ENCODE measurements around the gene RRP12. TPM values are rescaled to one million over a fixed set of nuclear protein-coding genes. Genes with fewer than 3 reads are reported as not detected.

The RRP12 gene
- polyA plus RNA-seq, 1 of the 3 experiments (the other 2 are of a cell fraction): 46.4 TPM

DNA sequence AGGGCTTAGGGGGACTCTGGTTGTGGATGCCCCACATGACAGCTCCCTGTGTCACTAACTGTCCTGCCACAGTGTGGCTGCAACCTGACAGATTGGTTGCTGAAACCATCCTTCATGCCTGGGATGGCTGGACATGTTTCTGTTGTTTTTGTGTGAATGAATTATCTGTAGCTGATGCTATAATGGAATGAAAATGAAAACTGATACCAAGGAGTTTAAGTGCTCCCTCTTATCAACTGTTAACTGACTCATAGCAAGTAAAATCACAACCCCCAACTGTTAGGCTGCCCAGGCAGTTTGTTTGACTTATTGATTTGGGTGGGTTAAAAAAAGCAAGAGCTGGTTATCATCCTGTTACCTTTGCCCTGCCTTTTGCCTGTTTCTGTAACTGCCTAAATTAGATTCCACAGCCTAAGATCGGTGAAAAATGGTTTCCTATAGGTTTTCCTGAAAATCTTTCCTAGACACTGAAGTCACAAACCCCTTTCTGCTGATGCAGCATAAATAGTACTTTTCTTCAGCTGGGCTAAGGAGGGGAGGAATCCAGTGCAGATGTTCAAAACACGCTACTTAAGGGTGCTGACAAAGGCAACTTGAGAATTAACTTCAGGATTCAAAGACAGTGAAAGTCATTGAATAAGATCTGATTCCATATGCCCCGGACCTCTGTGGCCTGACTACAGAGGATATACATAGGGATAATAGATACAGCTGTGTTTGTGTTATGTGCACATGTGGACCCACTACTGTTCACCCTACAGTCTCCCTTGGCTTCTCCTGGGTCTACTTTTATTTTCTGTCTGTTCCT is 72.3 kb downstream of the RRP12 start:
- no peaks in the 10 kb centered on the region for H3K27me3 ChIP-seq (ENCODE audit: insufficient read depth)
- H3K9me3 ChIP-seq: no peaks in the 10 kb centered on the region
- DNase-seq: no peak
- POLR2A ChIA-PET: no interaction called here
- no peak for TF ChIP-seq MXI1 (IDR thresholded peaks at IDR 0.05; ENCODE audit: low read depth, low read length)
- peak; percentile 5; the same call in 1 of the 2 replicates for TF ChIP-seq FOSL2 (IDR thresholded peaks at IDR 0.05; ENCODE audit: borderline replicate concordance, low read depth)
- H3K79me2 ChIP-seq (ENCODE audit: insufficient read depth): no peaks in the 10 kb centered on the region; the same call in 1 of the 2 replicates
- no peaks in the 10 kb centered on the region for H3K9me2 ChIP-seq
- CTCF ChIA-PET: interaction anchor here (1.0 to 1.5 kb wide), 3 partner anchors 9 to 72 kb away, joined by 4 to 6 read pairs (median 5); partner anchors contain the start of gene RRP12
- H4K20me1 ChIP-seq (ENCODE audit: insufficient read depth): peaks cover 7% of the 10 kb centered on the region; the same call in 1 of the 2 replicates
- no peak overlapping the region for H3K4me2 ChIP-seq
- no peak overlapping the region for H3K9ac ChIP-seq
- H3K27ac ChIP-seq (ENCODE audit: low read depth in 2 of 2, low read length in 1 of 2): no peak overlapping the region
- H3K4me3 ChIP-seq (ENCODE audit: low read depth in 2 of 2, low read length in 1 of 2): no peak overlapping the region
- WGBS (ENCODE audit: low lambda C conversion rate): 80% methylated on average over 3 of the region's 3 CpGs
- H3K36me3 ChIP-seq (replicated peaks in 1 of 2; ENCODE audit: control insufficient read depth in 1 of 2, insufficient read depth in 2 of 2, low read length in 1 of 2): no peaks in the 10 kb centered on the region
- H2AFZ ChIP-seq (ENCODE audit: low read depth): no peak overlapping the region
- H3F3A ChIP-seq (replicated peaks; ENCODE audit: insufficient read depth): no peaks in the 10 kb centered on the region
- peaks cover 0 to 18% of the 10 kb centered on the region in 2 experiments; a peak in 1 of 4 replicates for H3K4me1 ChIP-seq (ENCODE audit: control insufficient read depth in 1 of 2, insufficient read depth in 2 of 2, low read depth in 1 of 2, low read length in 1 of 2)

DNA sequence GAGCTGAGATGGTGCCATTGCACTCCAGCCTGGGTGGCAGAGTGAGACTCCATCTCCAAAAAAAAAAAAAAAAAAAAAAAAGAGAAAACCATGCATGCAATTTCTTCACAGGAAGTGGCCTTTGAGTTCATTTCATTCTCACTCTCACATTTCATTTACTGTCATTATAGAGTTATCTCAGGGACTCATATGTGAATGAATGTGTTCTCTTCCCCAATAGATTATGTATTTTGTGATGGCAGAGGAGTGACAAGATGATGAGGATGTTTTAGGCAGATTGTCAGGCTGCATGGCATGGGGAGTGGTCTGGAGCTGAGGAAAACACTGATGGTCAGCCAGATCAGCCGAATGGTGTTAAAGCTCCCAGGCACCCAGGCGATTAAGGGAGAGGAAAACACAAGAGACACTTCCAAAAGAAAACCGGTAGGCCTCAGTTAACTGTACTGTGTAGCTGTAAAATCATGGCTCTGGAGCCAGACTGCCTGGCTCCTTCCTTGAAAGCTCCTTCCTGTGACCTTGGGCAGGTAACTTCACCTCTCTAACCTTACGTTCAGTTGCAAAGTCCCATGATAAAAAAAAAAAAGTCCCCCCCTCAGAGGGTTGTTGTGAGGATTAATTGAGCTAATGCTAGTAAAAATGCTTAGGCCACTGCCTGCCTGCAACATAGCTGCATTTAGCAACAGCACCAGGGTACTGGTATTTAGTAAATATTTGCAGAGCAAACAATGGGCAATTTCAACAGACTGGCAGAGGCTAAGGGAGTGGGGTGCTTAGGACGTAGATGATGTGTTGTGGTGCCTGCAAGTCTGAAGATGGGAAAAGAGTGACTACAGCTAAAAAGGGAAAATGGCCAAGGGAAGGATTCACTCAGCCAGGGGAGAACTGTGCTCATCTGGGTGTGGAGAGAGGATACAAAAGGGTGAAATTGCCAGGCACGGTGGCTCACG is 73.5 kb downstream of the RRP12 start:
- H3K27ac ChIP-seq (ENCODE audit: low read depth in 2 of 2, low read length in 1 of 2): no peak overlapping the region
- H3F3A ChIP-seq (replicated peaks; ENCODE audit: insufficient read depth): no peaks in the 10 kb centered on the region
- TF ChIP-seq NRF1 (IDR thresholded peaks at IDR 0.05; ENCODE audit: low read depth, low read length): no peak
- no peak for TF ChIP-seq ELF1 (IDR thresholded peaks at IDR 0.05)
- no peak for TF ChIP-seq SMC3 (IDR thresholded peaks at IDR 0.05; ENCODE audit: low read depth, low read length)
- no peak for TF ChIP-seq YY1 (IDR thresholded peaks at IDR 0.05; ENCODE audit: low read depth)
- TF ChIP-seq SIN3A (IDR thresholded peaks at IDR 0.05; ENCODE audit: borderline replicate concordance, low read depth, low read length): no peak
- no peak for TF ChIP-seq CHD2 (IDR thresholded peaks at IDR 0.05; ENCODE audit: low read length, partially characterized antibody)
- TF ChIP-seq, protein P1, sequence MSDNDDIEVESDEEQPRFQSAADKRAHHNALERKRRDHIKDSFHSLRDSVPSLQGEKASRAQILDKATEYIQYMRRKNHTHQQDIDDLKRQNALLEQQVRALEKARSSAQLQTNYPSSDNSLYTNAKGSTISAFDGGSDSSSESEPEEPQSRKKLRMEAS (IDR thresholded peaks at IDR 0.05; ENCODE audit: low read depth): no peak
- no peak for TF ChIP-seq NFIC (IDR thresholded peaks at IDR 0.05; ENCODE audit: borderline replicate concordance)
- TF ChIP-seq, protein P2, sequence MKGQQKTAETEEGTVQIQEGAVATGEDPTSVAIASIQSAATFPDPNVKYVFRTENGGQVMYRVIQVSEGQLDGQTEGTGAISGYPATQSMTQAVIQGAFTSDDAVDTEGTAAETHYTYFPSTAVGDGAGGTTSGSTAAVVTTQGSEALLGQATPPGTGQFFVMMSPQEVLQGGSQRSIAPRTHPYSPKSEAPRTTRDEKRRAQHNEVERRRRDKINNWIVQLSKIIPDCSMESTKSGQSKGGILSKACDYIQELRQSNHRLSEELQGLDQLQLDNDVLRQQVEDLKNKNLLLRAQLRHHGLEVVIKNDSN (IDR thresholded peaks at IDR 0.05; ENCODE audit: borderline replicate concordance, low read depth): no peak
- no peak for TF ChIP-seq GATA2 (CRISPR knock-in tag; IDR thresholded peaks at IDR 0.05)
- TF ChIP-seq RXRA (IDR thresholded peaks at IDR 0.05; ENCODE audit: borderline replicate concordance, low read depth): no peak
- no peak for TF ChIP-seq RCOR1 (IDR thresholded peaks at IDR 0.05; ENCODE audit: low read length)
- TF ChIP-seq GABPA (IDR thresholded peaks at IDR 0.05; ENCODE audit: low read depth): no peak
- TF ChIP-seq MEF2A (IDR thresholded peaks at IDR 0.05; ENCODE audit: borderline replicate concordance, low read depth): no peak
- TF ChIP-seq RFX5 (IDR thresholded peaks at IDR 0.05; ENCODE audit: low read length): no peak
- no peaks in the 10 kb centered on the region; the same call in 1 of the 2 replicates for H3K79me2 ChIP-seq (ENCODE audit: insufficient read depth)
- H3K4me1 ChIP-seq (ENCODE audit: control insufficient read depth in 1 of 2, insufficient read depth in 2 of 2, low read depth in 1 of 2, low read length in 1 of 2): peaks cover 0 to 7% of the 10 kb centered on the region in 2 experiments; a peak in 1 of 4 replicates
- no peak overlapping the region for H3K9ac ChIP-seq
- 74% methylated on average over 7 of the region's 7 CpGs for WGBS (ENCODE audit: low lambda C conversion rate)
- ChIA-PET CTCF (interaction anchor here (0.9 to 1.5 kb wide), 3 partner anchors 21 to 73 kb away, joined by 3 to 6 read pairs (median 4); partner anchors contain the start of gene RRP12), POLR2A (interaction anchor here (0.7 kb wide), 1 partner anchor 9 kb away, joined by 3 read pairs; the partner anchor contains the start of gene FRAT1)
- H3K9me2 ChIP-seq: no peaks in the 10 kb centered on the region
- no peak overlapping the region for H3K4me2 ChIP-seq
- H2AFZ ChIP-seq (ENCODE audit: low read depth): no peak overlapping the region
- H3K27me3 ChIP-seq (ENCODE audit: insufficient read depth): no peaks in the 10 kb centered on the region
- peaks cover 7% of the 10 kb centered on the region; the same call in 1 of the 2 replicates for H4K20me1 ChIP-seq (ENCODE audit: insufficient read depth)
- no peak overlapping the region for H3K4me3 ChIP-seq (ENCODE audit: low read depth in 2 of 2, low read length in 1 of 2)
- H3K36me3 ChIP-seq (replicated peaks in 1 of 2; ENCODE audit: control insufficient read depth in 1 of 2, insufficient read depth in 2 of 2, low read length in 1 of 2): no peaks in the 10 kb centered on the region
- no peak for DNase-seq
- H3K9me3 ChIP-seq: no peaks in the 10 kb centered on the region
